HG02973 (cell line): Measurements from ENCODE around the gene MCF2L2.
"Not testable (repeated sequence)": the region's sequence is repeated elsewhere in the genome, so short reads cannot be mapped to it uniquely, and the experiment has no call there.

Experiments used
- ATAC-seq: cut with Tn5 transposase; IDR thresholded peaks from one replicate; pipeline ENCODE4 v1.9.1; 2021; ENCODE audit warnings: moderate library complexity; ENCODE audit not compliant: unreplicated experiment

The MCF2L2 gene, protein sequence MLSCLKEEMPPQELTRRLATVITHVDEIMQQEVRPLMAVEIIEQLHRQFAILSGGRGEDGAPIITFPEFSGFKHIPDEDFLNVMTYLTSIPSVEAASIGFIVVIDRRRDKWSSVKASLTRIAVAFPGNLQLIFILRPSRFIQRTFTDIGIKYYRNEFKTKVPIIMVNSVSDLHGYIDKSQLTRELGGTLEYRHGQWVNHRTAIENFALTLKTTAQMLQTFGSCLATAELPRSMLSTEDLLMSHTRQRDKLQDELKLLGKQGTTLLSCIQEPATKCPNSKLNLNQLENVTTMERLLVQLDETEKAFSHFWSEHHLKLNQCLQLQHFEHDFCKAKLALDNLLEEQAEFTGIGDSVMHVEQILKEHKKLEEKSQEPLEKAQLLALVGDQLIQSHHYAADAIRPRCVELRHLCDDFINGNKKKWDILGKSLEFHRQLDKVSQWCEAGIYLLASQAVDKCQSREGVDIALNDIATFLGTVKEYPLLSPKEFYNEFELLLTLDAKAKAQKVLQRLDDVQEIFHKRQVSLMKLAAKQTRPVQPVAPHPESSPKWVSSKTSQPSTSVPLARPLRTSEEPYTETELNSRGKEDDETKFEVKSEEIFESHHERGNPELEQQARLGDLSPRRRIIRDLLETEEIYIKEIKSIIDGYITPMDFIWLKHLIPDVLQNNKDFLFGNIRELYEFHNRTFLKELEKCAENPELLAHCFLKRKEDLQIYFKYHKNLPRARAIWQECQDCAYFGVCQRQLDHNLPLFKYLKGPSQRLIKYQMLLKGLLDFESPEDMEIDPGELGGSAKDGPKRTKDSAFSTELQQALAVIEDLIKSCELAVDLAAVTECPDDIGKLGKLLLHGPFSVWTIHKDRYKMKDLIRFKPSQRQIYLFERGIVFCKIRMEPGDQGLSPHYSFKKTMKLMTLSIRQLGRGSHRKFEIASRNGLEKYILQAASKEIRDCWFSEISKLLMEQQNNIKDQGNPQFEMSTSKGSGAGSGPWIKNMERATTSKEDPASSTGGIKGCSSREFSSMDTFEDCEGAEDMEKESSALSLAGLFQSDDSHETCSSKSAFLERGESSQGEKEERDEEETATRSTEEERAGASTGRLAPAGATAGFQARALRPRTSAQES

DNA sequence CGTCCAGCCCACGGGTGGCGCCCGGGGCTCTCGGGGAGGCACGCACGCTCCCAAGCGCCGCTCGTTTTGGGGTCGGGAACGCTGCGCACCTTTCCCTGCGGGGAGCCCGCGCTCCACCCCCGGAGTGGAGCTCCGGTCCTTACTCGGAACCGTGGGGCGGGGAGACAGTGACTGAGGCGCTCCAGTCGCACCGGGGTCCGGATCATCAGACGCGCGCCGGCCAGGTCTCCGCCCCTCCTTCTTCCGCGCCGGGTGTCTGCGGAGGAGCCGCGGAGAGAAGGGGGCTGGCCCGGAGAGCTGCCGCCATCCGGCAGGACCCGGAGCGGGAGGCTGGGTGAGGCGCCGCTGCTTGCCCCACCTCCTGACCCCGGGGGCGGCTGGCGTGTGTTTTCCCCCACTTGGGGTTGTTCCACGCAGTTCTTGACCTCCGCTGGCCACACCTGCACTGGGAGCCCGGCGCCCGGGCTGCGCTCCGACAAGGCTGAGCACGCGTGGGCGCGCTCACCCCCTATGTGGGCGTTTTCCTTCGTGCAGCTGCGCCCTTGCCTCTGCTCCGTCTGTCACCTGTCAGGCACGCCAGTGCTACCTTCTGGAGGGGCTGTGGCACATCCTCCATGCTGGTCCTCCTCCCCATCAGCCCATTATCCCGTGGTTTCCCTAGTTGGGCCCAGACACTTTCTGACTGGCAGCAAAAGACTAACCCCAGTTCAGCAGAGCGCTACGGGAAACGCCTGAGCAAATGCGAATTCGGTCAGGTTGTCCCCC is at the start of gene MCF2L2:
MCF2L2 (minus strand) TSS at position 173 of the 765 bp plus-strand sequence. CDS start 642 bp downstream, outside the sequence.
- ATAC-seq, result peak; percentile 78

DNA sequence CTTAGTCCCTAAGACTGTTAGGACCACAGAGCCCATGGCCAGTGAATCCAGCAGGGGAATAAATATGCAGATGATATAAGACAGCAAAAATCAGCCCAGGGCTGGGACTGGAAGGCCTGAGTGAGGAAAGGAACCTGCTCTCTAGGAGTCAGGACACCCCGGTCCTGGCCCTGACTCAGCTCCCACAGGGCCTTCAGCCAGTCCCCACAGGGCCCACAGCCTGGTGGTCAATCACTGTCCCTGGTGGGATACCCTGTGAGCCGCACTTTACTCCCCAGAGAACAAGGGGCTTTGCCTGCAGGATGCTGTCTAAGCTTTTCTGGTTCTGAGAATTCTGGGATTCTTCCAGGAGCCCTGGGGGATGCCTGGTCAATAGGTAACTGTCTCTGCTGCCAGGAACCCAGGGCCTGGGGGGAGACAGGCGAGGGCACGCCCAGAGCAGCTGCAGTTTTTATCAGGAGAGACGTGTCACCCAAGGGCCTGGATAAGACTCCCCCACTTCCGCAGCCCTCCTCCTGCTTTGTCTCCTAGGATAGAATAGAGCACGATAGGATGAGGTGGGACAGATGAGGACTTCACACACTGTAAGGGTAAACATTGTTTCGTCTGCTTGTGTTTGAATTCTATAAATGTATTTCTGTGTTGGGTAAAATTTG is 49.5 kb upstream of the MCF2L2 start:
- ATAC-seq, result no peak

DNA sequence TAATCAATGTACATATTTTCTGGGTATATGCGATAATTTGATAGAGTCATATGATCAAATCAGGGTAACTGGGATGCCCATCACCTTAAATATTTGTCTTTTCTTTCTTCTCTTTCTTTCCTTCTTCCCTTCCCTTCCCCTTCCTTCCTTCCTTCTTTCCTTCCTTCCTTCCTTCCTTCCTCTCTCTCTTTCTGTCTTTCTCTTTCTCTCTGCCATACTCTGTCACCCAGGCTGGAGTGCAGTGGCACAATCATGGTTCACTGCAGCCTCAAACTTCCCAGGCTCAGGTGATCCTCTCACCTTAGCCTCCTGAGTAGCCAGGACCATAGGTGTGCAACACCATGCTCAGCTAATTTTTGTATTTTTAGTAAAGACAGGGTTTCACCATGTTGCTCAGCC is 47.3 kb upstream of the MCF2L2 start:
- not testable (repeated sequence) for ATAC-seq

DNA sequence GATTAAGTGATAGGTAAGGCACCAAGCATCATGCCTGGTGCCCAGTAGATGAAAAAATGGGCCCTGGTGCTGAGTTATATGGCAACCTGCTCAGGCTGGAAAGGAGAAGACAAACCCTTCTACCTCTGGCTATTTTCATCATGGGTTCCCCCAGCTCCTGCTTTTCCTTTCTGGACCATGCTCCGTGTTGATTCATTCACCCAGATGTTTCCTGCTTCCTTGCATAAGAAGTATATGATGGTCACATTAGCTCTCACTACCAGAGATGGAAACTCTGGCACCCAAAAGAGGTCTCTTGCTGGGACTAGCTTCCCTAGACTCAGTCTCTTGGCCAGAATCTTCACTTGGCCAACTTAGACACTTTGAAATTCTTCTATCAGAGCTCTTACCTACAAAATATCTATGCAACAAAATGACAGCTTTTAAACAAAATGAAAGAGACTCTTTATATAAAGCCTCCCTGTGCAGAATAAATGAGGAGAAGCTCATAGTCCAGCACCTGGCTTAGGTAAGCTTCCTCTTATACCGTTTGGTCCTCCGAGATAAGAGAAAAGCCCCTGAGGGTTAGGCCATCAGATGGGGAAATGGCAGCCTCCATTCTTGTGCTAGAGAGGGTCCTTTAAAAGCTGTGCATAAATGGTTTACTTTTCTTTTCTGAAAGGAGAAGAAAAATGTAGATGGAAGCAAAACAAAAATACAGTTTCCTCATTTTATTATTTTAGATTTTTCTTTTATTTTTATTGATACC is 46.8 kb upstream of the MCF2L2 start:
- ATAC-seq, result no peak

DNA sequence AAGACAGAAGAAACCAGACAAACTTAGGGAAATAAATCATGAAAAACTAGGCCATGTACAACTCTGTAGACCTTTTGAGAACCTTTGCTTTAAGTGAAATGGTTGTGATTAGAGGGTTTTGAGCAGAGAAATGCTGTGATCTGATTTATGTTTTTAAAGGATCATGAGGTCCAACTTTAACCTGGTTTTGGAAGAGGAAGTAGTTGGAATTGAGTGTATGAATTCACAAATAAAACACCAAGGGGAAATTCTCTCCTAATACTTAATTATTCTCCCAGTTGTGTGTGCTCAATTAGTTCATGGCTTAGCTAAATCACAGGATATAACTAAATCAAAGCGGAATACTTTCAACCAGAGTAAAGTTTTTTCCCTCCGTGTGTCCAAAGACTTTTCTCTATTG is 45.5 kb upstream of the MCF2L2 start:
- no peak for ATAC-seq

DNA sequence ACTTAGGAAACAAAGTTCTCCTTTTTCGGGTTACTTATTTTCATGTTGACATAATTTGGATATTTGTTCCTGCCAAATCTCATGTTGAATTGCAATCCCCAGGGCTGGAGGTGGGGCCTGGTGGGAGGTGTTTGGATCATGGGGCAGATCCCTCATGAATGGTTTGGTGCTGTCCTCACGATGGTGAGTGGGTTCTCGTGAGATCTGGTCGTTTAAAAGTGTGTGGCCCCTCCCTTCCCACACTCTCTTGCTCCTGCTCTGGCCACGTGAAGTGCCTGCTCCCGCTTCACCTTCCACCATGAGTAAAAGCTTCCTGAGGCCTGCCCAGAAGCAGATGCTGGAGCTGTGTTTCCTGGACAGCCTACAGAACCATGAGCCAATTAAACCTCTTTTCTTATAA is 43.7 kb upstream of the MCF2L2 start:
- ATAC-seq, result no peak

DNA sequence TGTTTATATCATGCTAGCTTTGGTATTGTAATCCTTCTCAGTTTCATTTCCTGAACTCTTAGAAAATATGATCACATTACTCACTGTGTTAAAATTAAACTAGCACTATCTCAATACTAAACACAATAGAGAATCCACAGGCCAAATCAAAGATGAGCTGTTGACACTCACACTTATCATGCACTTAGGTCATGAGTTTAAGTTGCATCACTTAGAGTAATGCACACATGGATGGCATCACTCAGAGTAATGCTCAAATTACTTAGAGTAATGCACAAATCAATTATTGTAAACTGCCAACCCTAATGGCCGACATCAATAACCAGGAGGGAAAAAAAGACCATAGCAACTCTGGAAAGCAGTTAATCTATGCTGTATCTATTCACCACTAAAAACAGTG is 40.0 kb upstream of the MCF2L2 start:
- ATAC-seq, result no peak

DNA sequence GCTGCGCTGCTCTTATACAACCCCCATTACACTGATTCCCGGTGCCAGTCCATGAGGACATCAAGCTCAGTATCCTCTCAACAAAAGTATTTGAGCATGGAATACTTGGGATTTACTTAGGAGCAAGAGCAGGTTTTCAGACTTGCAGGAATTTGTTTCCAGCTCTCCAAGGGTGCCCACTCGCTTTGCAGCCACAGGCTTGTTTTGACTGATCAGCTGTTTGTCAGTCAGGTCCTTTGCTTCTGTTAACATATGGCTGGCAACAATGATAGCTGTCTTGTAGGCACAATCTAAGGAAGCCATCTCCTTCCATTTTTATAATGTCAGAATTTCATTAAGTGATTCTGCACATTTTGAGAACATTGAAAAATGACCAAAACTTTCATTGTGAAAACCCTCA is 38.2 kb upstream of the MCF2L2 start:
- no peak for ATAC-seq

DNA sequence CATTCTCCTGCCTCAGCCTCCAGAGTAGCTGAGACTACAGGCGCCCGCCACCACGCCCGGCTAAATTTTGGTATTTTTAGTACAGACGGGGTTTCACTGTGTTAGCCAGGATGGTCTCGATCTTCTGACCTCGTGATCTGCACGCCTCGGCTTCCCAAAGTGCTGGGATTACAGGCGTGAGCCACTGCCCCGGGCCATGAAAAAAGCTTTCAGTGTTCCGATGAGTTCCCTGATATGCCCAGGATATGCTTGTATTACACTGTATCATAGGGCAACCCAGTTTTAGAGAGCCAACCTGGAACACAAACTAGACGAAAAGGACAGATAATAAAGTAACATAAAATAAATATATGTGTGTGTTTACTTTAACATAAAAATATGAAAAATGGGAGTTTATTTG is 37.3 kb upstream of the MCF2L2 start:
- not testable (repeated sequence) for ATAC-seq

DNA sequence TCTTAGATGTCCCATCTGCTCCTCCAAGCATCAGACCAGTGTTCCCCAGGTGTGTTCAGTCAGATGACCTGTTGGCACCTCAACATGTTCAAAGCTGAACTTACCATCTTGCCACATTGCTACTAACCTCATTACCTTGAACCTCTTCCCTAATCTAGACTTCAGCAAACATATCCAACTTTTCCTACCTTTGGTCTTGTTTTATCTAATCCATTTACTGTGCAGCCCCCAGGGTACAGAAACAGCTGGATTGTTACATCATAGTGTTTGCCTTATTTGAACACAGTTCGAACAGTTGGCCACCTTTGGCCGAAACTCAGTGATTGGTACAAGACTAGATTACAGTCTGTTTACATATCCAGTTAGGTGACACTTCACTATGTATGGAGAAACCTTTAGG is 36.1 kb upstream of the MCF2L2 start:
- ATAC-seq, result no peak

DNA sequence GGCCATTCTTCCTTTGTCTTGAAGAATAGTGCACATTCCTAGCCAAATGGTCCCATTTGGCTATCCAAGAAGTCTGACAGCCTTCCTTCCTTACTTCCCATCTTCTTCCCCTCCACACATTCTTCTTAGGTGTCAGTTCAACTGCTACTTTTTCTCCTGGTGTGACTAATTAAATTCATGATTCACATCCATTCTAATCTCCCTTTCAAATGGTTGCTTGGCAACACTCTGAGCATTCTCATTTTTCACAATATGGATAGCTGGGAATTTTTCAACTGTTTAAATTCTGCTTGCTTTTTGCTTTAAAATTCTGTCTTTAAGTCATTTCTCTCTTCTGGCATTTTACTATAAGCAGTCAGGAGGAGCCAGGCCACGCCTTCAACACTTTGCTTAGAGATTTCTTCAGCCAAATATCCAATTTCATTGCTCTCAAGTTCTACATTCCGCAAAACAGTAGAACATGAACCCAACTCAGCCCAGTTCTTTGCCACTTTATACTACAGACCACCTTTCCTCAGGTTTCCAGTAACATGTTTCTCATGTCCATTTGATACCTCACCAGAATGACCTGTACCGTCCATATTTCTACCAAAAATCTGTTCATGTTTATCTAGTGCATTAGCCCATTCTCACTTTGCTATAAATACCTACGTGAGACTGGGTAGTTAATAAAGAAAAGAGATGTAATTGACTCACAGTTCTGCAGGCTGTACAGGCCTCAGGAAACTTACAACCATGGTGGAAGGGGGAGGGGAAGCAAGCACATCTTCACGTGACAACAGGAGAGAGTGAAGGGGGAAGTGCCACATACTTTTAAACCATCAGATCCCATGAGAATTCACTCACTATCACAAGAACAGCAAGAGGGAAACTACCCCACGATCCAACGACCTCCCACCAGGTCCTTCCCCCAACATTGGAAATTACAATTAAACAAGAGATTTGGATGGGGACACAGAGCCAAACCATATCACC is 31.9 kb upstream of the MCF2L2 start:
- no peak for ATAC-seq

DNA sequence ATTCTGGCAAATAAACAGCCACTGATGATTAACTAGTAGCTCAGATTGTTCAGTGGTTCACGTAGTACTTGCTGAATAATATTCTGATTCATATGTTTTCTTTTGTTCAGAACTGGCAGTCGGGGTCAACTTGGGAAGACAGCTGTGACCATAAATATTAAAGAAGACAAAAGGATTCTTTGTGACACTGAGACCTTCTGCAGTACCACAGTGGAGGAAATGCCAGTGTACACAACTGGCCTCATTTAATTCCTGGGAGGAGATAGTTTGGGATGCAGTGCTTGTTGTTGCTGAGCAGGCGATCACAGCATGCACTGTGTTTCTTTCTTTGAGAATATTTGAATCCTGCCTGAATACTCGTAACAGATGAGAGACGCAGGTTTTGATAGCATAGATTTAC is 26.7 kb upstream of the MCF2L2 start:
- no peak for ATAC-seq

DNA sequence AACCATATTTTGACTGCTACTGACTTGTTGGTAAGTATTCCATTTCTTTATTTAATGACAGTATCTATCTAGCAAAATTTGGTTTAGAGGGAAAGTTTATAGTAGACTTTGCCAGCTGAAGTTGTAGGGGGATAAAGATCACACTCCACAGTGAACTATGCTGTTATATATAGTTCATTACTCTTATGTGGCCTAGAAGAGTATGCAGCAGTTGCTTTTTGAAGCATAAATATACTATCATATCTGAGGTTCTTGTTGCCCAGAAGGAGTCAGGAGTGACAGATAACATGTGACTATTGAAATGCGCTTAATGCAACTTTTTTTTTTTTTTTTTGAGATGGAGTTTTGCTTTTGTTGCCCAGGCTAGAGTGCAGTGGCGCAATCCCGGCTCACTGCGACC is 25.6 kb upstream of the MCF2L2 start:
- no peak for ATAC-seq

DNA sequence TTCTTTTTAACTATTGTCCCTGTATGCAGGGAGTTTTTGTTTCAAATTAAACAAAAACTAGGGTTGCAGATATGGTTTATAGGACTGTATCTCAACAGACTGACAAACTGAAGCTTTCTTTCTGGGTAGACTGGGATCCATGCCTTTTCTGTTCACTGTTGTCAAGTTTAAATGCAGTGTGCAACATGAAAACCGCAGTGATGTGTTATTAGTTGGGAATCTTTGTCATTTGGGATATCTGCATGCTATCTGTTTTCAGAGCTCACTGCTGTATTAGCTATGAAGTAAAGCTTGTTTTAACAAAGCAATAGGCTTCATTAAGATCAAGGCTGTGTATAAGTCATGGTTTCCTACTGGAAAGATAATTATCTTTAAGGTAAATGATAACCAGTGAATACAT is 21.4 kb upstream of the MCF2L2 start:
- no peak for ATAC-seq

DNA sequence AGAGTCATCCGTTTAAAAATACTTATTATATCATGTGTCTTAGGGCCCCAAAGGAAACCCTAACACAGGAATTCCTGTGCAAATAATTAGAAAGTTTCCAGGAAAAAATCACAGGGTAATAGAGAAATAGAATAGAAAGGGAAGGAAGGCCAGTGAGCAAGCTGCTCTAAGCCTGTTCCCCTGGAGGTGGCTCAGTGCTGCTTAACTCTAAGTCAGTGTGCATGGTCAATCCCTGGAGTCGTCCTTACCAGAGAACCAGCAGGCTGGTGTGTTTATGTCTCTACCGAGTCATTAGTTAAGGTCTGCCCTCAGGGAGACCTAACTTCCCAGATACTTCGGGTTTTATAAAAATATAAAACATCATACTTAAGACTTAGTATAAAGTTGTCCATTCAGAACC is 21.0 kb upstream of the MCF2L2 start:
- ATAC-seq, result no peak

DNA sequence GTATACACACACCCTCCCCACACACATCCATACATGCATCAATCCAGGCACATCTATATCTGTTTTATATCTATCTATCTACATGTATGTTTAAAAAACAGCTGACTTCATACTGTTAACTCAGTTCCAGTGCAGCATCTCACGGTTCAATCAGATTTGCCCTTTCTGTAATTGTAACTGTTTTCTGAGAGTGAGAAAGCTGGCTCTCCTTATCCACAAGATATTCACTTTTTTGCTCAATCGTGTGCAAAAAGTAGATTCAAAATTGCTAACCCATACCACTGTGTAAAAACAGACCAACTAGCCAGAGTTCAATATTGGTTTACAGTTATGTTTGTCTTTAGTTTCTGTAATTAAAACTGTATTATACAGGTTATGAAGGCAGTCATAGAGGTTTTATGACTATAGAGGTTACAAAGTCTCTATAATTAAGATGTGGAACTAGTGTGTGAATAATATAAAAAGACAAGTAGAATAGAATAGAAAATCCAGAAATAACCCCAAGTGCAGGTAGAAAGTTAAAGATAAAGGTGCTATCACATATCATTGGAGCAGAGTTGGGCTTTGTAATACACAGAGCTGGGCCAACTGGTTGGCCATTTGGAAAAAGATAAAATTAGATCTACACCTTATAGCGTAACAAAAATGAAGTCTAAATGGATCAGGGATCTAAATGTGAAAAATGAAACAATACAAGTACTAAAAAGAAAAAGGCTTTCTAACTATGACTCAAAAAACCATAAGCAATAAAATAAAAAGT is 20.1 kb upstream of the MCF2L2 start:
- ATAC-seq, result no peak

DNA sequence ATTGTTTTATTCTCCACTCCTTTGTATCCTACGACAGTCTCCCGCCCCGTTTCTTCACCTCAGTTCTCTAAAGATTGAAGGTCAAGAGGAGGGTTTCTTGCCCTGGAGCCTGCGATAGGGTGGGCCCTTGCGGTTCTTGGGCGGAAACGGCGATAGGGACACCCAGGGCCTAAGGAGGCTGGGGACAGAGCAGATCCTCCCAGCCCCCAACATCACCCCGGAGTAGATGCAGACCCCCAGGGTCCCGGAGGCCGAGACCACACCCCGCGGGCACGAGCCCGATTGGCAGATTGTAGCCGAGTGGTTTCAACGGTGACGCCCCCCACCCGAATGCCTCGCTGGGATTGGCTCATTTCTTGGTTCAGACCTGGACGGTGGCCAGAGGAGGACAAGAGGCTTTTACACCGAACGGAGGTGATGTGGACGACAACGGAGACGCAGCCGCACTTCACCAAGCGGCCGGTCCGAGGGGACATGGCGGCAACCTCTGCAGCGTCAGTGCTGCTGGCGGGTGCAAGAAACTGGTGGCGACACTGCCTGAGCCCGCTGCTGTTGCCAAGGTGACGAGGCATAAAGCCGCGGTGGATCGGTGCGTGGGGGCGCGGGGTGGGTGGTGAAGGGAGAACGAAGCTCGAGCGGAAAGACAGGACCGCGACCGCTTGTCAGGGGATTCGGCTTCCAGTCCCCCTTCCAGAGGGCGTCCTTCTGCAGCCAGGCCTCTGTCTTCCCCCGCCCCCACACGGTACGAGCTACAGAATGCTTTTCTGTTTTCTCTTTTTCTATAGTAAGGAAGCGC is 19.0 kb upstream of the MCF2L2 start:
- ATAC-seq, result no peak
